Effector memory CD4-positive, alpha-beta T cell (primary cell): Measurements from ENCODE around the gene ABHD1.

ENCODE experiments used
- DNase-seq, 3 donors: peaks; one replicate each; pipeline ENCODE4 v3.0.0-alpha.2; 2020
- H3K27ac ChIP-seq: 2 replicates; pipeline ENCODE4 v1.7.0; 2013; ENCODE audit warnings: mild to moderate bottlenecking, low read length, moderate library complexity; ENCODE audit not compliant: insufficient read depth, poor library complexity, severe bottlenecking
- H3K27me3 ChIP-seq: replicated peaks from 2 replicates; pipeline ENCODE4 v1.7.0; 2013; ENCODE audit warnings: mild to moderate bottlenecking, low read length; ENCODE audit not compliant: insufficient read depth, control insufficient read depth, poor library complexity, severe bottlenecking
- H3K36me3 ChIP-seq: 2 replicates; pipeline ENCODE4 v1.7.0; 2013; ENCODE audit warnings: mild to moderate bottlenecking, low read length, moderate library complexity; ENCODE audit not compliant: control insufficient read depth, insufficient read depth
- H3K4me1 ChIP-seq: 2 replicates; pipeline ENCODE4 v1.7.0; 2013; ENCODE audit warnings: low read length, mild to moderate bottlenecking; ENCODE audit not compliant: control insufficient read depth, insufficient read depth, poor library complexity, severe bottlenecking
- H3K4me3 ChIP-seq: 2 replicates; pipeline ENCODE4 v1.7.0; 2013; ENCODE audit warnings: low read length, low read depth, mild to moderate bottlenecking; ENCODE audit not compliant: insufficient read depth, poor library complexity, severe bottlenecking
- H3K9me3 ChIP-seq: 2 replicates; pipeline ENCODE4 v1.7.0; 2013; ENCODE audit warnings: mild to moderate bottlenecking, low read length, moderate library complexity; ENCODE audit not compliant: control insufficient read depth

The ABHD1 gene

GRCh38 chr2:27135478-27135955 lies 11.9 kb downstream of the ABHD1 start:
- DNase-seq: no peak
- H3K27ac ChIP-seq: no peak overlapping the region

GRCh38 chr2:27136751-27137150 lies 13.1 kb downstream of the ABHD1 start:
- H3K27me3 ChIP-seq: no peaks in the 10 kb centered on the region
- no peak overlapping the region for H3K4me3 ChIP-seq
- H3K9me3 ChIP-seq: no peaks in the 10 kb centered on the region
- H3K27ac ChIP-seq: no peak overlapping the region
- DNase-seq: no peak
- peaks cover 13% of the 10 kb centered on the region for H3K4me1 ChIP-seq
- peaks cover 8% of the 10 kb centered on the region for H3K36me3 ChIP-seq

More at GRCh38 chr2:27135478-27135955, 11.9 kb downstream of the ABHD1 start:
- no peak overlapping the region for H3K4me3 ChIP-seq
- peaks cover 13% of the 10 kb centered on the region for H3K4me1 ChIP-seq
- peaks cover 11% of the 10 kb centered on the region for H3K36me3 ChIP-seq
- H3K27me3 ChIP-seq: no peaks in the 10 kb centered on the region
- no peaks in the 10 kb centered on the region for H3K9me3 ChIP-seq

GRCh38 chr2:27137322-27137935 lies 13.8 kb downstream of the ABHD1 start:
- H3K4me1 ChIP-seq: peaks cover 13% of the 10 kb centered on the region
- H3K9me3 ChIP-seq: no peaks in the 10 kb centered on the region
- no peak for DNase-seq
- H3K36me3 ChIP-seq: peaks cover 2% of the 10 kb centered on the region
- H3K27me3 ChIP-seq: no peaks in the 10 kb centered on the region
- H3K27ac ChIP-seq: no peak overlapping the region
- H3K4me3 ChIP-seq: no peak overlapping the region

GRCh38 chr2:27138111-27138510 lies 14.5 kb downstream of the ABHD1 start:
- H3K27me3 ChIP-seq: no peaks in the 10 kb centered on the region
- H3K36me3 ChIP-seq: no peaks in the 10 kb centered on the region
- no peak overlapping the region for H3K4me3 ChIP-seq
- H3K9me3 ChIP-seq: no peaks in the 10 kb centered on the region
- peaks cover 9% of the 10 kb centered on the region for H3K4me1 ChIP-seq
- DNase-seq: no peak
- H3K27ac ChIP-seq: no peak overlapping the region

GRCh38 chr2:27139310-27139709 lies 15.7 kb downstream of the ABHD1 start, which contains the start of gene PRR30:
Gene PRR30 (minus strand): TSS chr2:27139410. CDS start chr2:27138329, 1,081 bp downstream.
- H3K4me1 ChIP-seq: no peaks in the 10 kb centered on the region
- no peaks in the 10 kb centered on the region for H3K36me3 ChIP-seq
- no peak within 1 kb of the TSS for H3K4me3 ChIP-seq
- H3K27me3 ChIP-seq: no peaks in the 10 kb centered on the region
- no peaks in the 10 kb centered on the region for H3K9me3 ChIP-seq
- no peak for DNase-seq
- H3K27ac ChIP-seq: no peak within 1 kb of the TSS

- no peaks in the 10 kb centered on the region for H3K4me1 ChIP-seq
- H3K27me3 ChIP-seq: no peaks in the 10 kb centered on the region
Measured at GRCh38 chr2:27143285-27143684, 19.7 kb downstream of the ABHD1 start.

GRCh38 chr2:27145682-27146081 lies 22.1 kb downstream of the ABHD1 start:
- H3K4me3 ChIP-seq: no peak overlapping the region
- DNase-seq: no peak
- H3K27ac ChIP-seq: no peak overlapping the region
- no peaks in the 10 kb centered on the region for H3K36me3 ChIP-seq
- no peaks in the 10 kb centered on the region for H3K4me1 ChIP-seq
- H3K27me3 ChIP-seq: peaks cover 3% of the 10 kb centered on the region
- no peaks in the 10 kb centered on the region for H3K9me3 ChIP-seq

More at GRCh38 chr2:27143285-27143684, 19.7 kb downstream of the ABHD1 start:
- no peaks in the 10 kb centered on the region for H3K9me3 ChIP-seq
- no peaks in the 10 kb centered on the region for H3K36me3 ChIP-seq
- H3K4me3 ChIP-seq: no peak overlapping the region
- no peak for DNase-seq
- H3K27ac ChIP-seq: no peak overlapping the region

GRCh38 chr2:27147935-27148334 lies 24.3 kb downstream of the ABHD1 start:
- no peak overlapping the region for H3K27ac ChIP-seq
- H3K36me3 ChIP-seq: no peaks in the 10 kb centered on the region
- no peak for DNase-seq
- H3K4me3 ChIP-seq: no peak overlapping the region
- no peaks in the 10 kb centered on the region for H3K9me3 ChIP-seq
- peaks cover 3% of the 10 kb centered on the region for H3K27me3 ChIP-seq
- H3K4me1 ChIP-seq: no peaks in the 10 kb centered on the region

- H3K9me3 ChIP-seq: no peaks in the 10 kb centered on the region
- no peak within 1 kb of the TSS for H3K27ac ChIP-seq
- H3K4me1 ChIP-seq: no peaks in the 10 kb centered on the region
- H3K36me3 ChIP-seq: no peaks in the 10 kb centered on the region
- DNase-seq: no peak
- H3K27me3 ChIP-seq: peaks cover 3% of the 10 kb centered on the region
- H3K4me3 ChIP-seq: no peak within 1 kb of the TSS
Measured at GRCh38 chr2:27148801-27149439, 25.3 kb downstream of the ABHD1 start, which contains the start of gene TCF23. Gene TCF23 (plus strand): TSS chr2:27149004. CDS start chr2:27149134, 130 bp downstream.
